Limb (tissue), 2 donors: ENCODE measurements around the gene SRD5A2.

ENCODE experiments used
- DNase-seq, 2 donors: peaks; one replicate each; pipeline ENCODE4 v3.0.0-alpha.2; 2016; ENCODE audit errors: extremely low spot score in 2 of 2

SRD5A2 gene

GRCh38 chr2:31580321-31581117, at the start of gene SRD5A2:
TSS of gene SRD5A2 (minus strand) at chr2:31580938. CDS start at chr2:31580900, 38 bp downstream.
- no peak for DNase-seq

GRCh38 chr2:31606509-31606908, 25.8 kb upstream of the SRD5A2 start:
- DNase-seq, result no peak

GRCh38 chr2:31598694-31599093, 18.0 kb upstream of the SRD5A2 start:
- DNase-seq, result no peak

GRCh38 chr2:31586230-31586629, 5.5 kb upstream of the SRD5A2 start:
- no peak for DNase-seq

GRCh38 chr2:31581124-31581795, 522 bp upstream of the SRD5A2 start:
- DNase-seq, result no peak

GRCh38 chr2:31579996-31580320, 780 bp downstream of the SRD5A2 start:
- no peak for DNase-seq

GRCh38 chr2:31578316-31578715, 2.4 kb downstream of the SRD5A2 start:
- DNase-seq, result no peak

GRCh38 chr2:31577143-31577542, 3.6 kb downstream of the SRD5A2 start:
- DNase-seq, result no peak

GRCh38 chr2:31568585-31569201, 12.0 kb downstream of the SRD5A2 start:
- DNase-seq, result no peak

- DNase-seq, result no peak
Measured at GRCh38 chr2:31567679-31568078, 13.1 kb downstream of the SRD5A2 start.

GRCh38 chr2:31563273-31563839, 17.4 kb downstream of the SRD5A2 start:
- no peak for DNase-seq

- DNase-seq, result no peak
Measured at GRCh38 chr2:31561823-31562222, 18.9 kb downstream of the SRD5A2 start.

GRCh38 chr2:31558401-31559295, 22.1 kb downstream of the SRD5A2 start:
- DNase-seq, result no peak

- no peak for DNase-seq
Measured at GRCh38 chr2:31556940-31557339, 23.8 kb downstream of the SRD5A2 start.

- DNase-seq, result no peak
Measured at GRCh38 chr2:31555967-31556706, 24.6 kb downstream of the SRD5A2 start.

GRCh38 chr2:31553362-31553761, 27.4 kb downstream of the SRD5A2 start:
- DNase-seq, result no peak

- no peak for DNase-seq
Measured at GRCh38 chr2:31547485-31547884, 33.3 kb downstream of the SRD5A2 start.

GRCh38 chr2:31541853-31542252, 38.9 kb downstream of the SRD5A2 start:
- no peak for DNase-seq

GRCh38 chr2:31539505-31539904, 41.2 kb downstream of the SRD5A2 start:
- no peak for DNase-seq

- no peak for DNase-seq
Measured at GRCh38 chr2:31535768-31536167, 45.0 kb downstream of the SRD5A2 start.

- DNase-seq, result no peak
Measured at GRCh38 chr2:31534636-31535035, 46.1 kb downstream of the SRD5A2 start.
